Measurements from ENCODE around the gene LRRC10B.

Gene LRRC10B

GRCh38 chr11:61549662-61550568, 41.4 kb downstream of the LRRC10B start:
- Histone ChIP-seq H3K36me3 (ENCODE audit: control insufficient read depth in 5 of 5, insufficient read depth in 5 of 5, low read length in 5 of 5) (peaks cover 0 to 10% (median 0%) of the 10 kb centered on the region in 5 donors), H3K4me1 (ENCODE audit: control insufficient read depth in 5 of 5, insufficient read depth in 5 of 5, low read length in 5 of 5) (no peaks in the 10 kb centered on the region), H3K9me3 (ENCODE audit: control insufficient read depth in 5 of 5, low read length in 5 of 5) (no peaks in the 10 kb centered on the region), H3K27me3 (ENCODE audit: control insufficient read depth in 5 of 5, insufficient read depth in 4 of 5, low read length in 5 of 5) (peaks cover 21 to 38% (median 27%) of the 10 kb centered on the region in 5 donors), H3K4me3 (ENCODE audit: low read depth in 1 of 5, low read length in 5 of 5) (no peak overlapping the region), H3K9ac (ENCODE audit: low read length in 5 of 5) (no peak overlapping the region), H3K27ac (ENCODE audit: low read depth, low read length) (no peak overlapping the region)

DNA sequence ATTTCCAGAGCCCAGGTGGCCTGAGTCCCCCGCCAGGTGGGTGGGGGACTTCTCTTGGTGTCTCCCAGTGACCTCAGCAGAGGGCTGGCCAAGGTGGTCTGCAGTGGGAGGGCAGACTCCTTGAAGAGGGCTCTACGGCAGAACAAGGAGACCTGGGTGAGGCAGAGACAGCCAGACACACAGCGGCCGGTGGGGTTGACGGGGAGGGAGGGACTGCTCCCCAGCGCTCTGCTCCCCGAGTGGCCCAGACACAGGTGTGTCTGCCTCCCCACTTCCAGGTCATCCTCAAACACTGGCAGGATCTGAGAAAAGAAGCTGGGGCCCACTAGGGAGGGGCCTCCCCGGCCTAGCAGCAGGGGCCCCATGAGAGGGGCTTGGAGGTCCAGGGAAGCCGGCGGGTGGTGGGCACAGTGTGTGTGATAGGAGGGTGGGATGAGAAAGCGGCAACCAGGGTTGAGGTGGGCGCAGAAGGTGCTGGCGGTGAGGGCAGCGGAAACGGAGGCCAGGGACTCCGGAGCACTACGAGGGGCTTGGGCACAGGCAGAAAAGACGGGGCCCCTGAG, 42.2 kb downstream of the LRRC10B start:
- no peak overlapping the region for H3K27ac ChIP-seq (ENCODE audit: low read depth, low read length)
- peaks cover 0 to 4% (median 0%) of the 10 kb centered on the region in 5 donors for H3K36me3 ChIP-seq (ENCODE audit: control insufficient read depth in 5 of 5, insufficient read depth in 5 of 5, low read length in 5 of 5)
- H3K9ac ChIP-seq (ENCODE audit: low read length in 5 of 5) = no peak overlapping the region
- peaks cover 26 to 41% (median 30%) of the 10 kb centered on the region in 5 donors for H3K27me3 ChIP-seq (ENCODE audit: control insufficient read depth in 5 of 5, insufficient read depth in 4 of 5, low read length in 5 of 5)
- H3K9me3 ChIP-seq (ENCODE audit: control insufficient read depth in 5 of 5, low read length in 5 of 5) = no peaks in the 10 kb centered on the region
- H3K4me1 ChIP-seq (ENCODE audit: control insufficient read depth in 5 of 5, insufficient read depth in 5 of 5, low read length in 5 of 5) = no peaks in the 10 kb centered on the region
- no peak overlapping the region for H3K4me3 ChIP-seq (ENCODE audit: low read depth in 1 of 5, low read length in 5 of 5)

DNA sequence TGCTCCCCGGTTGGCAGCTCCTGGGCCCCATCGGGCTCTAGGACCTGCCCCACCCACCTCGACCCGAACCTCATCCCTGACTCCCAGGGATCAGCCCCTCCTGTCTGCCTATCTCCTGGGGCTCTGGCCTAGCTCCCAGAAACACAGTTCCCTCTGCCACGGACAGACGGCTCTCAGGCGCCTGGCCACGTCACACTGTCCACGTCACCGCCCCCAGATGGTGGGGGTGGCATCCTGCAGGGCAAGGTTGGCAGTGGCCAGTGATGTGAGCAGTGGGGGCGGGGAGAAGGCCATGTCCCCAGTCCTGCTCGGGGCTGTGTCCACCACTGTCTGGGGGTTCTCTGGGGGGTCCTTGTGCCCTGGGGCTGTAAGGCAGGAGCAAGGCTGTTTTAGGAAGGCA, 43.1 kb downstream of the LRRC10B start:
- H3K36me3 ChIP-seq (ENCODE audit: control insufficient read depth in 5 of 5, insufficient read depth in 5 of 5, low read length in 5 of 5) = peaks cover 0 to 4% (median 0%) of the 10 kb centered on the region in 5 donors
- H3K9ac ChIP-seq (ENCODE audit: low read length in 5 of 5) = no peak overlapping the region
- no peaks in the 10 kb centered on the region for H3K4me1 ChIP-seq (ENCODE audit: control insufficient read depth in 5 of 5, insufficient read depth in 5 of 5, low read length in 5 of 5)
- H3K4me3 ChIP-seq (ENCODE audit: low read depth in 1 of 5, low read length in 5 of 5) = no peak overlapping the region
- H3K27me3 ChIP-seq (ENCODE audit: control insufficient read depth in 5 of 5, insufficient read depth in 4 of 5, low read length in 5 of 5) = peaks cover 32 to 48% (median 39%) of the 10 kb centered on the region in 5 donors
- H3K9me3 ChIP-seq (ENCODE audit: control insufficient read depth in 5 of 5, low read length in 5 of 5) = no peaks in the 10 kb centered on the region
- no peak overlapping the region for H3K27ac ChIP-seq (ENCODE audit: low read depth, low read length)

GRCh38 chr11:61552108-61552635, 43.6 kb downstream of the LRRC10B start:
- Histone ChIP-seq H3K9me3 (ENCODE audit: control insufficient read depth in 5 of 5, low read length in 5 of 5) (no peaks in the 10 kb centered on the region), H3K4me3 (ENCODE audit: low read depth in 1 of 5, low read length in 5 of 5) (no peak overlapping the region), H3K4me1 (ENCODE audit: control insufficient read depth in 5 of 5, insufficient read depth in 5 of 5, low read length in 5 of 5) (no peaks in the 10 kb centered on the region), H3K27me3 (ENCODE audit: control insufficient read depth in 5 of 5, insufficient read depth in 4 of 5, low read length in 5 of 5) (peaks cover 36 to 52% (median 39%) of the 10 kb centered on the region in 5 donors), H3K9ac (ENCODE audit: low read length in 5 of 5) (no peak overlapping the region), H3K36me3 (ENCODE audit: control insufficient read depth in 5 of 5, insufficient read depth in 5 of 5, low read length in 5 of 5) (peaks cover 0 to 4% (median 0%) of the 10 kb centered on the region in 5 donors), H3K27ac (ENCODE audit: low read depth, low read length) (no peak overlapping the region)

GRCh38 chr11:61553373-61554171, 45.0 kb downstream of the LRRC10B start:
- Histone ChIP-seq H3K27ac (ENCODE audit: low read depth, low read length) (no peak overlapping the region), H3K4me3 (ENCODE audit: low read depth in 1 of 5, low read length in 5 of 5) (no peak overlapping the region), H3K9me3 (ENCODE audit: control insufficient read depth in 5 of 5, low read length in 5 of 5) (no peaks in the 10 kb centered on the region), H3K36me3 (ENCODE audit: control insufficient read depth in 5 of 5, insufficient read depth in 5 of 5, low read length in 5 of 5) (peaks cover 0 to 4% (median 0%) of the 10 kb centered on the region in 5 donors), H3K27me3 (ENCODE audit: control insufficient read depth in 5 of 5, insufficient read depth in 4 of 5, low read length in 5 of 5) (peaks cover 38 to 58% (median 43%) of the 10 kb centered on the region in 5 donors), H3K4me1 (ENCODE audit: control insufficient read depth in 5 of 5, insufficient read depth in 5 of 5, low read length in 5 of 5) (no peaks in the 10 kb centered on the region), H3K9ac (ENCODE audit: low read length in 5 of 5) (no peak overlapping the region)

DNA sequence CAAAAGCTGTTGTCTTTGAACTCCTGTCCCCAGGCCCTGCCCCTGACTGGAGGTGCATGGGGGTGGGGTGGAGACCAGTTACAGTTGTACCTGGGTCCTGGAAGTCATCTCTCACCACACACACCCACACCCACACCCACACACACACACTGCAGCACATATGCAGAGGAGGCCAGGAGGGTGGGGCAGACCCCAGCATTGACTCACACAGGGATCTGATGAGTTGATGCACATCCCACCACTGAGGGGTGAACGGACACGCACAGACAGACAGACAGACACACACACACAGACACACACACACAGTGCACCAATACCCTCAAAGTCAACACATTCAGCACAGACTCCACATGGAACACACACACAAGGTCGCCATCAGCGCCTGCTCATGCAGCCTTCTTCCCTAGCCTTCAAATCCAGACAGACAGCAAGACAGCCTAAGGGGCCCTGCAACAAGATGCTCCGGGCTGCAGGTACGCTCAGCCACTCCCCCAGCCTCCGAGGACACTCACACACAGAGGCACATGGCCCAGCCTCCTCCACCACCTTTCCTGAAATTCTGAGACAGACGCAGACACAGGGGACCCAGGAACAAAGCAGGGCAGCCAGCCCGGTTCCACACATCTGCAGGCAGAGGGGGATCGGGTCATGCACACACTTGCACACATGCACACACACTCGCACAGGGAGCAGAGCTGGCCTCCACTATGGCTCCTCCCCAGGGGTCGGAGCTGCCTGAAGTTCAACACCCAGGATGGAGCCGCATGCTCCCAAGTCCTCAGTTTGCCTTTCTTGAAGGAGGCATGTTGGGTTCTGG, 45.8 kb downstream of the LRRC10B start:
- H3K4me1 ChIP-seq (ENCODE audit: control insufficient read depth in 5 of 5, insufficient read depth in 5 of 5, low read length in 5 of 5) = no peaks in the 10 kb centered on the region
- peaks cover 0 to 4% (median 0%) of the 10 kb centered on the region in 5 donors for H3K36me3 ChIP-seq (ENCODE audit: control insufficient read depth in 5 of 5, insufficient read depth in 5 of 5, low read length in 5 of 5)
- H3K9ac ChIP-seq (ENCODE audit: low read length in 5 of 5) = no peak overlapping the region
- H3K27me3 ChIP-seq (ENCODE audit: control insufficient read depth in 5 of 5, insufficient read depth in 4 of 5, low read length in 5 of 5) = peaks cover 38 to 61% (median 46%) of the 10 kb centered on the region in 5 donors
- H3K4me3 ChIP-seq (ENCODE audit: low read depth in 1 of 5, low read length in 5 of 5) = no peak overlapping the region
- no peak overlapping the region for H3K27ac ChIP-seq (ENCODE audit: low read depth, low read length)
- no peaks in the 10 kb centered on the region for H3K9me3 ChIP-seq (ENCODE audit: control insufficient read depth in 5 of 5, low read length in 5 of 5)

- Histone ChIP-seq H3K4me3 (ENCODE audit: low read depth in 1 of 5, low read length in 5 of 5) (no peak overlapping the region), H3K27ac (ENCODE audit: low read depth, low read length) (no peak overlapping the region), H3K9me3 (ENCODE audit: control insufficient read depth in 5 of 5, low read length in 5 of 5) (no peaks in the 10 kb centered on the region), H3K4me1 (ENCODE audit: control insufficient read depth in 5 of 5, insufficient read depth in 5 of 5, low read length in 5 of 5) (no peaks in the 10 kb centered on the region), H3K36me3 (ENCODE audit: control insufficient read depth in 5 of 5, insufficient read depth in 5 of 5, low read length in 5 of 5) (peaks cover 0 to 4% (median 0%) of the 10 kb centered on the region in 5 donors), H3K9ac (ENCODE audit: low read length in 5 of 5) (no peak overlapping the region), H3K27me3 (ENCODE audit: control insufficient read depth in 5 of 5, insufficient read depth in 4 of 5, low read length in 5 of 5) (peaks cover 38 to 65% (median 52%) of the 10 kb centered on the region in 5 donors)
Measured at GRCh38 chr11:61555051-61555969, 46.8 kb downstream of the LRRC10B start.

- Histone ChIP-seq H3K27me3 (ENCODE audit: control insufficient read depth in 5 of 5, insufficient read depth in 4 of 5, low read length in 5 of 5) (peaks cover 38 to 64% (median 55%) of the 10 kb centered on the region in 5 donors), H3K9ac (ENCODE audit: low read length in 5 of 5) (no peak overlapping the region), H3K27ac (ENCODE audit: low read depth, low read length) (no peak overlapping the region), H3K9me3 (ENCODE audit: control insufficient read depth in 5 of 5, low read length in 5 of 5) (no peaks in the 10 kb centered on the region), H3K4me1 (ENCODE audit: control insufficient read depth in 5 of 5, insufficient read depth in 5 of 5, low read length in 5 of 5) (no peaks in the 10 kb centered on the region), H3K4me3 (ENCODE audit: low read depth in 1 of 5, low read length in 5 of 5) (no peak overlapping the region), H3K36me3 (ENCODE audit: control insufficient read depth in 5 of 5, insufficient read depth in 5 of 5, low read length in 5 of 5) (peaks cover 0 to 2% (median 0%) of the 10 kb centered on the region in 5 donors)
Measured at GRCh38 chr11:61555978-61556377, 47.4 kb downstream of the LRRC10B start.
